ENCODE measurements around the gene RNF222. TPM values are rescaled to one million over a fixed set of nuclear protein-coding genes. Genes with fewer than 3 reads are reported as not detected.

RNF222 gene
- total RNA-seq (2012; rRNA removed) (not detected in 2 replicates), polyA plus RNA-seq (2012; rRNA removed) (not detected in 2 replicates), Bru-seq, nascent RNA (not detected), BruChase-seq, experiment 1, labeled RNA remaining after a 6-hour chase (not detected), BruChase-seq, experiment 2, labeled RNA remaining after a 2-hour chase (not detected)
- not detected in 2 replicates for polyA plus RNA-seq (2012; cell fraction: cytosol; rRNA removed)
- polyA plus RNA-seq (2012; cell fraction: nucleus; rRNA removed; ENCODE audit: low replicate concordance) = 0.03 TPM in 1 of 2 replicates, not detected in the other
- long read RNA-seq = 0 reads

GRCh38 chr17:8397636-8398035 is at the start of gene RNF222:
Gene RNF222, minus strand, starts transcription at chr17:8397827. Its CDS starts 4,366 bp downstream, at chr17:8393461.
- Histone ChIP-seq H2BK120ac (ENCODE audit: low read depth, low read length) (no peak within 1 kb of the TSS), H3K27me3 (ENCODE audit: control insufficient read depth, insufficient read depth, low read length) (peaks cover 39% of the 10 kb centered on the region), H3K9ac (ENCODE audit: low read depth, low read length) (no peak within 1 kb of the TSS), H3K18ac (ENCODE audit: low read depth, low read length) (no peak within 1 kb of the TSS), H2AK9ac (replicated peaks; ENCODE audit: low read depth, low read length, poor library complexity) (no peak within 1 kb of the TSS), H4K91ac (ENCODE audit: insufficient read depth, low read depth, low read length) (no peak within 1 kb of the TSS), H3K23ac (ENCODE audit: low read depth, low read length) (no peak within 1 kb of the TSS), H3K27ac (ENCODE audit: insufficient read depth, low read length) (no peak within 1 kb of the TSS), H3K4me3 (ENCODE audit: insufficient read depth, low read depth, low read length) (no peak within 1 kb of the TSS), H2BK20ac (ENCODE audit: low read depth, low read length) (no peak within 1 kb of the TSS), H2AK5ac (ENCODE audit: low read depth, low read length) (no peak within 1 kb of the TSS), H3K79me1 (ENCODE audit: low read depth in 1 of 2, low read length in 2 of 2) (no peaks in the 10 kb centered on the region), H3K36me3 (ENCODE audit: control insufficient read depth, insufficient read depth, low read length) (no peaks in the 10 kb centered on the region), H3K14ac (replicated peaks; ENCODE audit: low read depth, low read length) (no peak within 1 kb of the TSS), H4K5ac (ENCODE audit: low read depth, low read length) (no peak within 1 kb of the TSS), H2AFZ (replicated peaks; ENCODE audit: low read length, poor library complexity) (no peak within 1 kb of the TSS), H3K4me1 (ENCODE audit: control insufficient read depth, insufficient read depth, low read length) (0 out of 2 replicates have a peak, but pooled peaks cover 2% of the 10 kb centered on the region), H4K8ac (ENCODE audit: low read depth in 2 of 2, low read length in 2 of 2) (no peak within 1 kb of the TSS), H2BK5ac (ENCODE audit: low read depth, low read length, poor library complexity, severe bottlenecking) (no peak within 1 kb of the TSS), H3K4me2 (ENCODE audit: low read depth, low read length) (no peak within 1 kb of the TSS), H2BK15ac (ENCODE audit: low read depth, low read length) (no peak within 1 kb of the TSS), H3K4ac (ENCODE audit: low read depth, low read length) (no peak within 1 kb of the TSS), H3K9me3 (ENCODE audit: control insufficient read depth, insufficient read depth, low read length) (no peaks in the 10 kb centered on the region), H3K9me1 (ENCODE audit: insufficient read depth, low read length) (no peaks in the 10 kb centered on the region), H4K20me1 (ENCODE audit: insufficient read depth, low read length) (no peaks in the 10 kb centered on the region), H3K56ac (ENCODE audit: extremely low read depth, insufficient read depth, low read length) (no peak within 1 kb of the TSS)
- BruUV-seq (replicated peaks) = no TSS peak
- dilution Hi-C loops (cut with HindIII; ENCODE audit: low sequenced_read_pairs, unreplicated experiment) (no loop called here), intact Hi-C loops (cut with micrococcal nuclease) (no loop called here), in situ Hi-C loops (cut with MboI; ENCODE audit: low sequenced_read_pairs) (no loop called here)
- ChIA-PET POLR2A (ENCODE audit: unreplicated experiment) (no interaction called here), CTCF (no interaction called here)
- no peak for TF ChIP-seq NFE2L2 (IDR thresholded peaks at IDR 0.05; ENCODE audit: low read depth, low read length)
- DNase-seq (no peak), ATAC-seq (ENCODE audit: low read depth) (no peak)
- 66% methylated on average over 6 of the region's 13 CpGs; no CpG with 5 or more reads in 1 of the 2 experiments for WGBS, 2 experiments (ENCODE audit: extremely low coverage in 2 of 2, insufficient read length in 1 of 2)

Data from IMR-90 (cell line).